HG03432 (cell line): ENCODE data around the gene SMYD5.
"Not testable (repeated sequence)": the region's sequence is repeated elsewhere in the genome, so short reads cannot be mapped to it uniquely, and the experiment has no call there.

Experiments
- ATAC-seq: cut with Tn5 transposase; IDR thresholded peaks from one replicate; pipeline ENCODE4 v1.9.1; 2021; ENCODE audit warnings: mild to moderate bottlenecking, moderate library complexity; ENCODE audit not compliant: unreplicated experiment

SMYD5 gene

DNA sequence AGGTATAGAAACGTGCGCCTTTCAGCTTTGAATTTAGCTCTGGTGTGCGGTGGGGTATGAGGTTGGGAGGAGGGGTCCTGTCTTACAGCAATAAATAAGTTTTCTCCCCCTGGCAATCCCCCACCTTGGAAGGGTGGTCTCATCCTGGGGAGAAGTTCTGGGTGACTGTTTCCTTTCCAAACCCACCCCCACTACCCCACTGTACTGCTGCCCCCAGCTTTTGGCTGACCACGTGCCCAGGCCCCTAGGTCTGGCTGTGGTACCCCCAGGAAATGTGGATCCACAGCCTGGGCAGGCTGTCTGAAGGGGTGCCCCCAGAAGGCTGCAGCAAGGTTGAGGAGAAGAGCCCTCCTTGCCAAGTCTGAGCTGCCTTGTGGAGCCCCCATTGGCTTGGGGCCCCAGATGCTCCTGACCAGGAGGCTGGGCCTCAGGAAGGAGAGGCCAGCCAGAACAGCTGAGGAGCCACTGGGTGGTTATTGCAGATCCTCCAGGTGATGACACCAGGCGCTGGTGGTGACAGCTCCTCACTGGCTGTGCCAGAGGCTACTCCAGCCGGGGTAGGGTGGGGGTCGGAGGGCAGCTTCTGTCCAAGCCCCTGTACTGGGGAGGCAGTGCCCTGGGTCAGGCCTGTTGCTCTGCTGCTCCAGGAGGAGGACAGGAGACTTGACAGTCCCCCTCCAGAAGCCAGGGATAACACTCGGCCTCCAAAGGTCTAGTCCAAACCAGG, 44.3 kb downstream of the SMYD5 start:
- no peak for ATAC-seq

DNA sequence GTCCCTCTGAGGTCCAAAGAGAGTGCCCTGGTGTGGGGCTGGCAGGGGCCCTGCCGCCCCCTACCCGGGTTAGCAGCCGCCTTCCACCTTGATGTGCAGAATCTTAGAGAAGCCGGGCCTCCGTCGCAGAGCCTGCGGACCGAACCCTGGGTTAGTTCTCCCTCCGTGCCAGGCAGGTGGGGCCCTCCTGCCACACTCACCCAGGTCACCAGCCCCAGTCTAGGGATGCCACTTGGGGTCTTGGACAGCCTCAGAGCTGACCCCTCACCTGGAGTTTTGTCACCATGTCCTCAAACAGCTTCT, 44.8 kb downstream of the SMYD5 start:
- no peak for ATAC-seq

DNA sequence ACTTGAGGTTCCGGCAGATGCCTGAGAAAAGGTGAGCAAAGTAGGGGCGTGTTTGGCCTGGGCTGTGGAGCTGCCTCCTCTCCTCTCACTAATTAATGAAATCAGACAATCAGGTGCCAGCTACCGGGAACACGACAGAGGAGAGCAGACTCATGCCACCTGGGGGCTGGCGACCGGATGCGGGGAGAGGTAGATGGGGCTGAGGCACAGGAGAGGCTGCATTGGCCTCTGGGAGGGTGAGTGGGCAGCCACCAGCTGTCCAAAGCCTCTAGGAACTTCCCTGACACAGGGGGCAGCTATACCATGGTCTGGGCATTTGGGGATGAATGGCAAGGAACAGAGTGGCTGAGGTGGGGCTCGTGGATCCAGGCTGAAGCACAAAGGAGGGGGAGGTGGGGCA, 45.2 kb downstream of the SMYD5 start:
- no peak for ATAC-seq

- no peak for ATAC-seq
Observed at GRCh38 chr2:73259704-73260337, 45.8 kb downstream of the SMYD5 start.

DNA sequence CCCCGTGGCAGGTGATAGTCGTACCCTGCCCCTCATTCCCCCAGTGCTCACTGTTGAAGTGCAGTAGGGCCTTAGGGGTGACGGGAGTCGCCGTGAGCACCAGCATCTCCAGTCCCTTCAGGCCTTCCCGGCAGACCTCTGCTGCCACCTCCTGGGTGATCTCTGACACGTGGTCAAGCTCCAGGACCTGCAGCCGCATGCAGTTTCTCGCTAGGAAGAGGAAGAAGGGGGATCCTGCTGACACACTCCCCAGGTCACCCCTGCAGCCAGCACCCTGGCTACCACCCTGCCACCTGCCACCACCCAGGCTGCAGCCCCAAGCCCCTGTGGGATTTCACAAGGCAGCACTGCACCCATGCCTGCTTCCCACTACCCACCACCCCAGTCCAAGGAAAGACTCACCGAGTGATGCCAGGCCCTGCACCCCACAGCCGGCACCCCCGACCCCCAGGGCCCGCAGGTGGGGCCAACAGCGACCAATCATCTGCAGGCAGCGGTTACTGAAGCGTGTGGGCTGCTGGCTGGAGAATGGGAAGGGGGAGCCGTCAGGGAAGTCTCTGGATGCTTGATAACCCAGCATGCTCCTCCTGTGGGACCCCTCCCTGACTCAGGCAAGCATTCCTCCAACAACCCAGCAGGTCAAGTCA, 46.4 kb downstream of the SMYD5 start:
- ATAC-seq: no peak

GRCh38 chr2:73262108-73262651, 48.1 kb downstream of the SMYD5 start:
- no peak for ATAC-seq

DNA sequence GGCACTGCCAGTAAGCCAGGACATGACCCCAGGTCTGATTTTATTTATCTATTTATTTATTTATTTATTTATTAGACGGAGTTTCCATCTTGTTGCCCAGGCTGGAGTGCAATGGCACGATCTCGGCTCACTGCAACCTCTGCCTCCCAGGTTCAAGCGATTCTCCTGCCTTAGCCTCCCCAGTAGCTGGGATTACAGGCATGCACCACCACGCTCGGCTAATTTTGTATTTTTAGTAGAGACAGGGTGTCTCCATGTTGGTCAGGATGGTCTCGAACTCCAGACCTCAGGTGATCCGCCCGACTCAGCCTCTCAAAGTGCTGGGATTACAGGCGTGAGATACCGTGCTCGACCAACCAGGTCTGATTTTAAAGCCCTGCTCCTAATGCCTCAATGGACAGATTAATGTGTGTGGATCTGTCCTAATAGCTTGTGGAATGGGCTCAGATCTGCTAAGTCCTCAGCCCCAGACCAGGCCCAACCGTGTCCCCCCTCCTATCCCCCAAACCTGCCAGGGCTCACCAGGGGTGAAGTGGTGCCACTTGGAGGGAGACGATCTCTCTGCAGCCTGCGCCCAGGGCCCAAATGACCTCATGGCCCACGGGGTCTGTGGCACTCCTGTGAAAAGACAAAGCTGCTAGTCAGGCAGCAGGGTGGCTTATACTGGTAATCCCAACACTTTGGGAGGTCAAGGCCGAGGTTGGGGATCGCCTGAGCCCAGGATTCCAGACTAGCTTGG, 48.8 kb downstream of the SMYD5 start:
- not testable (repeated sequence) for ATAC-seq

DNA sequence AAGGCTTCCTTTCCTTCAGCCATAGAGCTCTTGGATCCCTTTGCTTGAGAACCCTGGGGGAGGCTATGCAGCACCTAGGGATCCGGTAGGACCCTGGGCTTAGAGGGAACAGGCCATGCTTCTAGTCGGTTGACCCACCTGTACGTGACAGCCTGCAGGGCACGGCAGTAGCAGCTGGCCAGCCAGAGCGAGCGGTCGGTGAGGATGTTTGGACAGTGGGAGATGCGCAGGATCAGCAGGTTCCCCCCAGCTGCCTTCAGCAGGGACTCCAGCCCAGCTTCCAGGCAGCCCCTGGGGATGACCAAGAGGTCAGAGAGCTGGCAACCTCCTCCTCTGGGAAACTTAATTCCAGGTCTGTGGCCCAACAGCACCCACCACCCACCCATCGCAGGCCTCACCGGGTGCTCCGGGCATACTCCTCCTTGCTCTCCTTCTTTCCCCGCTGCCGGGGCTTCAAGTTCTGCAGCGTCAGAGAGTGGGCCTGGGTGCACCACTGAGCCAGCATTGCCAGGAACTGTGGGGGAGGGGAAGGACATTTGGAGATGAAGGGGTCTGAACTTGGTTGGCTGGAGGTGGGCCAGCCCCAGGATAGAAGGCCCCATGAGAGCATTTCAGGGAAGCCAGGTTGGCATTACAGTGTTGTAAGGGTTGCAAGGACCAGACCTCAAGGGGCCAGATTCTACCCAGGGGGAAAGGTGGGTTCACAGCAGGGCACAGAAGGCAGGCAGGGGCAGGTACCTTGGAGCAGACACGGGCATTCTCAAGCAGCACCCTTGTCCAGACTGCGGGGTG, 49.7 kb downstream of the SMYD5 start:
- ATAC-seq: no peak

- no peak for ATAC-seq
Observed at GRCh38 chr2:73264332-73264606, 50.2 kb downstream of the SMYD5 start.

DNA sequence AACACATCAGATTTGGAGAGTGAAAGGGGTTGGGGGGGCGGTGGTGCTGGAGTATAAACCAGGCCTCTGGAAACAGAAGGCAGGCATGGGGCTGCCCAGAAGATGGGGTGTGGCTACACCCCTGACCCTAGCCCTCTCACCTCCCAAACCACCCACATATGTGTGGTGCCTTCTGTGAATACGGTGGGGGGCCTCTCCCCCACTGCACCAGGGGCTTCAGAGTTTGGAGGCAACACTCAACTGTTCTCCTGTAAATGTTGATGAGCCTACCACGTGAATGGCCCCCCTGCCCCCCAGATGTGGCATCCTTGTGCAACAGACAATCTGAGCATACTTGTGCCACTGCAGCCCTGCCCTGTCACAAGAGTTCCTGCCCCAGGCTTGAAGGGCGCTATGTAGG, 50.7 kb downstream of the SMYD5 start:
- no peak for ATAC-seq

- no peak for ATAC-seq
Observed at GRCh38 chr2:73265298-73266060, 51.4 kb downstream of the SMYD5 start.

DNA sequence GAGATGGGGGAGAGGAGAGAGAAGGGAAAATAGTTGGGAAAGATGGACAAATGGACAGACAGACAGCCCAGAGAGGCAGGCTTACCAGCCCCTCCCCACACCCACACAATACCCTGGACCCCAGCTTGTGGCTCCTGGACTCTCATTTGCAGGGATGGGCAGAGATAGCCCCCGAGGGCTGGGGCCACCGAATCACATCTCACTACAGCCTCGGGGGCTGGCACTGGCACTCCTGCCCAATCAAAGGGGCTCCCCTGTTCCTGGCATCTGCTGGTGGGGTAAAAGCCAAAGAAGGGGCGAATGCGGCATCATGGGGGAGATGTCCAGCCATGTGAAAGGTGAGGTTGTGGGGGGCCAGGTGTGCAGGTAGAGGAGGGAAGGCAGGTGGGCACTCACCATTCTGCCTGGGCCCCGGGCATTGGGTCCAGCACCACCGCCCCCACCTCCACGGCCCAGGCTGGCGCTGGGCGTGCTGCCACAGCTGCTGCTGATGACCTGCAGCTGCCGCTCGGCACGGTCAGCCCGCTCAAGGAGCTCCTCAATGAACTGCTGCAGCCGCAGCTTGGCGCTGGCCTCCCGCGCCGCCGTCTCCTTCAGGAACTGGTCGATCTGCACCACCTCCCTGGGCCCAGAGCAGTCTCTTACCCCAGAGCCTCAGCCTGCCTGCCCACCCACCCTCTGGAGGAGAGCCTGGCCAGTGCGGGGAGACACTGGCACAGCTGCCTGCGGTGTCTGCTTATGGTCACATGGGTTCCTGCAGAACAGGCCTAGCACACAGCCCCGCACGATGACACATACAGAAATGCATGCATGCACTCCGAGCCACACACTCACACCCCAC, 52.2 kb downstream of the SMYD5 start:
- ATAC-seq: no peak

GRCh38 chr2:73267008-73267407, 53.0 kb downstream of the SMYD5 start:
- no peak for ATAC-seq

- no peak for ATAC-seq
Observed at GRCh38 chr2:73268366-73268829, 54.4 kb downstream of the SMYD5 start.

DNA sequence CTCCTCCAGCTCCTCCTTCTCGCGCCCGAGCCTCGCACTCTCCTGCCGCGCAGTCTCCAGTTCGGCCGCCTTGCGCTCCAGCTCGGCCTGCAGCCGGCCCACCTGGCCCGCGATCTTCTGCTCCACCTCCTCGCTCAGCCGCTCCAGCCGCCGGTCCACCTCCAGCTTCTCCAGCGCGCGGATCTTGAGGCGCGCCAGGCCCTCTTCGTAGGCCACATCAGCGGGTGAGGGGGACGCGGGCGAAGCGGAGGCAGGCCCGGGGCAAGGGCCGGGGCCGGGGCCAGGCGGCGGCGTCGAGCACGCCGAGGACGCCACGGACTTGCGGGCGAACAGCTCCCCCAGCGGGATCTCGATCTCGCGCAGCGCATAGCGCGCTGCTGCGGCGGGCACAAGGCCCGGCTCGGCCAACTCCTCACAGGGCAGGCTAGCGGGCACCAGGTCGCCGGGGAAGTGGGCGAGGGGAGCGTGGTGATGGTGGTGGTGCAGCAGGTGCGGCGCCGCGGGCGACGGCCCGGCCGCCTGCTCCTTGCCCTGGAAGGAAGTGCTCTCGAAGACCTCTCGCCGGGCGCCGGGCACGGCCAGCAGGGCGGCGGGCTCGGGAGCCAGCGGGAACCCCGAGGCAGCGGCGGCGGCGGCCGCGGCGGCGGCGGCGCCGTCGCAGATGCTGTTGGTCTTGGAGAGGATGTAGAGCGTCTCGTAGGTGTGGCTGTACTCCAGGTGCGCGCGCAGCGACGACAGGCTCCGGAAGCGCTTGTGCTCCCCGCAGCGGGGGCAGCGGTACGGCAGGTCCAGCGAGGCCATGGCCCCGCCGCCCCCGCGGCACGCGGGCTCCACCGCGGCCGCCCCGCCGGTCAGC, 55.0 kb downstream of the SMYD5 start:
- peak; percentile 91 for ATAC-seq

- ATAC-seq: no peak
Observed at GRCh38 chr2:73269686-73270465, 55.8 kb downstream of the SMYD5 start.

GRCh38 chr2:73272270-73272669, 58.2 kb downstream of the SMYD5 start:
- no peak for ATAC-seq
